ENCODE data around the gene CADM2. TPM values are rescaled to one million over a fixed set of nuclear protein-coding genes. Genes with fewer than 3 reads are reported as not detected.
"Not testable (repeated sequence)": the region's sequence is repeated elsewhere in the genome, so short reads cannot be mapped to it uniquely, and the experiment has no call there.

Gene CADM2
- total RNA-seq: not detected in 2 replicates

GRCh38 chr3:84958495-84959469 lies at the start of gene CADM2:
CADM2 (plus strand) TSS chr3:84958989.
- DNase-seq: peak; percentile 88
- Mint-ChIP-seq H3K36me3 (ENCODE audit: low read depth) (no peaks in the 10 kb centered on the region), H3K9me3 (no peaks in the 10 kb centered on the region), H3K4me1 (peaks cover 10% of the 10 kb centered on the region), H3K27ac (no peak within 1 kb of the TSS), H3K27me3 (peaks cover 31% of the 10 kb centered on the region), H3K4me3 (peak within 1 kb of the TSS; percentile 82)
- intact Hi-C loops (cut with micrococcal nuclease): no loop called here

- not testable (repeated sequence) for H3K27ac Mint-ChIP-seq, H3K27me3 Mint-ChIP-seq
Measured at GRCh38 chr3:84918592-84918991, 40.2 kb upstream of the CADM2 start.

GRCh38 chr3:84922682-84923081 lies 36.1 kb upstream of the CADM2 start:
- no peak for DNase-seq
- H3K9me3 Mint-ChIP-seq: no peaks in the 10 kb centered on the region
- no peaks in the 10 kb centered on the region for H3K36me3 Mint-ChIP-seq (ENCODE audit: low read depth)
- no peaks in the 10 kb centered on the region for H3K27me3 Mint-ChIP-seq
- intact Hi-C loops (cut with micrococcal nuclease): no loop called here
- no peak overlapping the region for H3K4me3 Mint-ChIP-seq
- no peak overlapping the region for H3K27ac Mint-ChIP-seq
- no peaks in the 10 kb centered on the region for H3K4me1 Mint-ChIP-seq

More at GRCh38 chr3:84918592-84918991, 40.2 kb upstream of the CADM2 start:
- H3K4me3 Mint-ChIP-seq; H3K36me3 Mint-ChIP-seq (ENCODE audit: low read depth); DNase-seq; intact Hi-C loops (cut with micrococcal nuclease); H3K4me1 Mint-ChIP-seq; H3K9me3 Mint-ChIP-seq: not testable (repeated sequence)

GRCh38 chr3:84925571-84925970 lies 33.2 kb upstream of the CADM2 start:
- no peaks in the 10 kb centered on the region for H3K9me3 Mint-ChIP-seq
- intact Hi-C loops (cut with micrococcal nuclease): no loop called here
- no peak overlapping the region for H3K4me3 Mint-ChIP-seq
- H3K27me3 Mint-ChIP-seq: no peaks in the 10 kb centered on the region
- H3K27ac Mint-ChIP-seq: no peak overlapping the region
- no peaks in the 10 kb centered on the region for H3K4me1 Mint-ChIP-seq
- no peaks in the 10 kb centered on the region for H3K36me3 Mint-ChIP-seq (ENCODE audit: low read depth)
- no peak for DNase-seq

- intact Hi-C loops (cut with micrococcal nuclease): no loop called here
- no peaks in the 10 kb centered on the region for H3K27me3 Mint-ChIP-seq
- no peak overlapping the region for H3K27ac Mint-ChIP-seq
- DNase-seq: no peak
- no peak overlapping the region for H3K4me3 Mint-ChIP-seq
- H3K36me3 Mint-ChIP-seq (ENCODE audit: low read depth): no peaks in the 10 kb centered on the region
- no peaks in the 10 kb centered on the region for H3K9me3 Mint-ChIP-seq
- H3K4me1 Mint-ChIP-seq: no peaks in the 10 kb centered on the region
Measured at GRCh38 chr3:84943379-84943778, 15.4 kb upstream of the CADM2 start.

- peaks cover 5% of the 10 kb centered on the region for H3K9me3 Mint-ChIP-seq
- no peaks in the 10 kb centered on the region for H3K36me3 Mint-ChIP-seq (ENCODE audit: low read depth)
- intact Hi-C loops (cut with micrococcal nuclease): no loop called here
- no peak overlapping the region for H3K4me3 Mint-ChIP-seq
- H3K4me1 Mint-ChIP-seq: no peaks in the 10 kb centered on the region
- H3K27me3 Mint-ChIP-seq: no peaks in the 10 kb centered on the region
- DNase-seq: no peak
- H3K27ac Mint-ChIP-seq: no peak overlapping the region
Measured at GRCh38 chr3:84946240-84946639, 12.5 kb upstream of the CADM2 start.

GRCh38 chr3:84959470-84960271 lies 882 bp downstream of the CADM2 start:
- no peak overlapping the region for H3K27ac Mint-ChIP-seq
- peaks cover 10% of the 10 kb centered on the region for H3K4me1 Mint-ChIP-seq
- peaks cover 31% of the 10 kb centered on the region for H3K27me3 Mint-ChIP-seq
- H3K9me3 Mint-ChIP-seq: no peaks in the 10 kb centered on the region
- no peak for DNase-seq
- no peaks in the 10 kb centered on the region for H3K36me3 Mint-ChIP-seq (ENCODE audit: low read depth)
- intact Hi-C loops (cut with micrococcal nuclease): no loop called here
- H3K4me3 Mint-ChIP-seq: peak overlapping the region; percentile 82

GRCh38 chr3:84960581-84960980 lies 1.8 kb downstream of the CADM2 start:
- Mint-ChIP-seq H3K27me3 (peaks cover 31% of the 10 kb centered on the region), H3K4me1 (peaks cover 10% of the 10 kb centered on the region), H3K36me3 (ENCODE audit: low read depth) (no peaks in the 10 kb centered on the region), H3K4me3 (no peak overlapping the region), H3K9me3 (no peaks in the 10 kb centered on the region), H3K27ac (no peak overlapping the region)
- intact Hi-C loops (cut with micrococcal nuclease): no loop called here
- no peak for DNase-seq

GRCh38 chr3:84961011-84961410 lies 2.2 kb downstream of the CADM2 start:
- intact Hi-C loops (cut with micrococcal nuclease): no loop called here
- Mint-ChIP-seq H3K9me3 (no peaks in the 10 kb centered on the region), H3K4me1 (peaks cover 10% of the 10 kb centered on the region), H3K4me3 (no peak overlapping the region), H3K36me3 (ENCODE audit: low read depth) (no peaks in the 10 kb centered on the region), H3K27ac (no peak overlapping the region), H3K27me3 (peaks cover 31% of the 10 kb centered on the region)
- no peak for DNase-seq

GRCh38 chr3:84961521-84962255 lies 2.9 kb downstream of the CADM2 start:
- H3K9me3 Mint-ChIP-seq: no peaks in the 10 kb centered on the region
- intact Hi-C loops (cut with micrococcal nuclease): no loop called here
- H3K36me3 Mint-ChIP-seq (ENCODE audit: low read depth): no peaks in the 10 kb centered on the region
- no peak for DNase-seq
- no peak overlapping the region for H3K4me3 Mint-ChIP-seq
- H3K4me1 Mint-ChIP-seq: peaks cover 10% of the 10 kb centered on the region
- no peak overlapping the region for H3K27ac Mint-ChIP-seq
- H3K27me3 Mint-ChIP-seq: peaks cover 31% of the 10 kb centered on the region

GRCh38 chr3:84962415-84962814 lies 3.6 kb downstream of the CADM2 start:
- Mint-ChIP-seq H3K27me3 (peaks cover 31% of the 10 kb centered on the region), H3K36me3 (ENCODE audit: low read depth) (no peaks in the 10 kb centered on the region), H3K9me3 (no peaks in the 10 kb centered on the region), H3K27ac (no peak overlapping the region), H3K4me1 (peaks cover 10% of the 10 kb centered on the region), H3K4me3 (no peak overlapping the region)
- intact Hi-C loops (cut with micrococcal nuclease): no loop called here
- no peak for DNase-seq

GRCh38 chr3:84963137-84963536 lies 4.3 kb downstream of the CADM2 start:
- Mint-ChIP-seq H3K27me3 (peaks cover 31% of the 10 kb centered on the region), H3K27ac (no peak overlapping the region), H3K4me3 (no peak overlapping the region), H3K4me1 (peaks cover 10% of the 10 kb centered on the region), H3K9me3 (no peaks in the 10 kb centered on the region), H3K36me3 (ENCODE audit: low read depth) (no peaks in the 10 kb centered on the region)
- intact Hi-C loops (cut with micrococcal nuclease): no loop called here
- no peak for DNase-seq

- Mint-ChIP-seq H3K36me3 (ENCODE audit: low read depth) (no peaks in the 10 kb centered on the region), H3K9me3 (no peaks in the 10 kb centered on the region), H3K4me3 (no peak overlapping the region), H3K27ac (no peak overlapping the region), H3K4me1 (no peaks in the 10 kb centered on the region), H3K27me3 (peaks cover 19% of the 10 kb centered on the region)
- intact Hi-C loops (cut with micrococcal nuclease): no loop called here
- DNase-seq: no peak
Measured at GRCh38 chr3:84965141-84965540, 6.4 kb downstream of the CADM2 start.
